G401.6 (cell line): ENCODE results near the gene NUP62.
"Not testable (repeated sequence)": the region's sequence is repeated elsewhere in the genome, so short reads cannot be mapped to it uniquely, and the experiment has no call there.

Source experiments
- FAIRE-seq: peaks from 2 replicates; lab custom pipeline; 2012; peaks lifted over from hg19 to GRCh38; lab: Jason Lieb, UNC

NUP62 gene

GRCh38 chr19:49951806-49952478, 22.6 kb upstream of the NUP62 start:
- no peak for FAIRE-seq

GRCh38 chr19:49950956-49951526, 21.7 kb upstream of the NUP62 start:
- FAIRE-seq: no peak

GRCh38 chr19:49950590-49950948, 21.3 kb upstream of the NUP62 start:
- no peak for FAIRE-seq

- no peak for FAIRE-seq
These were observed 20.7 kb upstream of the NUP62 start for GRCh38 chr19:49949742-49950589.

- FAIRE-seq: no peak
These were observed 17.1 kb upstream of the NUP62 start for GRCh38 chr19:49946415-49946814.

- not testable (repeated sequence) for FAIRE-seq
These were observed 15.3 kb upstream of the NUP62 start for GRCh38 chr19:49944567-49944966.

- no peak for FAIRE-seq
These were observed 11.1 kb upstream of the NUP62 start for GRCh38 chr19:49940482-49940791.

- no peak for FAIRE-seq
These were observed 10.6 kb upstream of the NUP62 start for GRCh38 chr19:49939721-49940481.

GRCh38 chr19:49938662-49939061, 9.4 kb upstream of the NUP62 start:
- FAIRE-seq: no peak

- FAIRE-seq: peak; percentile 19
These were observed 8.6 kb upstream of the NUP62 start for GRCh38 chr19:49937750-49938381.

- FAIRE-seq: no peak
These were observed 7.2 kb upstream of the NUP62 start for GRCh38 chr19:49936549-49936948.

GRCh38 chr19:49933643-49934042, 4.3 kb upstream of the NUP62 start:
- no peak for FAIRE-seq

GRCh38 chr19:49932731-49933131, 3.4 kb upstream of the NUP62 start:
- FAIRE-seq: no peak

GRCh38 chr19:49932041-49932451, 2.7 kb upstream of the NUP62 start:
- no peak for FAIRE-seq

GRCh38 chr19:49931293-49932040, 2.2 kb upstream of the NUP62 start:
- FAIRE-seq: no peak

- no peak for FAIRE-seq
These were observed 1.2 kb upstream of the NUP62 start for GRCh38 chr19:49930483-49931011.

- peak; percentile 92 for FAIRE-seq
These were observed 543 bp upstream of the NUP62 start for GRCh38 chr19:49929611-49930482.

- FAIRE-seq: no peak
These were observed 1.6 kb downstream of the NUP62 start for GRCh38 chr19:49927526-49928264.

GRCh38 chr19:49926515-49926914, 2.8 kb downstream of the NUP62 start:
- no peak for FAIRE-seq

- FAIRE-seq: no peak
These were observed 3.8 kb downstream of the NUP62 start for GRCh38 chr19:49925486-49925885.
